Measurements from ENCODE around the gene NAPA. TPM values are rescaled to one million over a fixed set of nuclear protein-coding genes. Genes with fewer than 3 reads are reported as not detected.

Gene NAPA
- total RNA-seq, 4 donors from 2014 or later = 73.5 to 179 (median 90.9) TPM

DNA sequence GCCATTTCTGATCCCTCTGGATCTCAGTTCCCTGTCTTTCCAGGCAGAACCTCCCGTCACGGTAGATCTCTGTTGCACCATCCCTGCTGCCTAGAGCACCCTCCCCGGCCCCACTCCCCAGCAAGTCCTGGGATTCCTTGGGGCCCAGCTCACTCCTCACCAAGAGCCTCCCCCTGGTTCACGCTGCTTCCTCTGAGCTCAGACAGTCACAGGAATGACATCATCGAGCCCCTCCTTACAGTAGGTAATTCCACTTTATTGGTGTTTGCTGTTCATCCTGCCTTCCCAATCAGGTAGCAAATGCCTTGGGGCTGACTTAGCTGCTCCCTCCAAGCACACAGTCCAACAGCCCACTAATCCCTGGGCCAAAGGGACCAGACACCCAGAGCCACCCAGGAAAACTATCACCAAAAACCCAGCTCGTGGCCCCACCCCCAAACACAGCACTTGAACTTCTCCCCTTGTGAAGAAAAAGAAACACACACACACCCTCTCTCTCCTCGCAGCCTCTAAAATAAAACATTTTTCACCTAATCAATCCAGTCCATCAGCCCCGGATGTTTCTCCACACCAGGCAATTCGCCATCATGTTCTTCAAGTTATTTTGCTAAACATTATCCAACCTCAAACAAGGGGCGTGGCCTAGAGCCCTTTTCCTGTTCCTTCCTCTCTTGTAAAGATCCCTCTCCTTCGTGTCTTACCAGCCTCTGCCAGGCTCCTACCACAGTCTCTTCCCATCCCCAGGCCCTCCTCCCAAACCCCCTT lies 2.5 kb downstream of the NAPA start:
- TF ChIP-seq, protein P1, sequence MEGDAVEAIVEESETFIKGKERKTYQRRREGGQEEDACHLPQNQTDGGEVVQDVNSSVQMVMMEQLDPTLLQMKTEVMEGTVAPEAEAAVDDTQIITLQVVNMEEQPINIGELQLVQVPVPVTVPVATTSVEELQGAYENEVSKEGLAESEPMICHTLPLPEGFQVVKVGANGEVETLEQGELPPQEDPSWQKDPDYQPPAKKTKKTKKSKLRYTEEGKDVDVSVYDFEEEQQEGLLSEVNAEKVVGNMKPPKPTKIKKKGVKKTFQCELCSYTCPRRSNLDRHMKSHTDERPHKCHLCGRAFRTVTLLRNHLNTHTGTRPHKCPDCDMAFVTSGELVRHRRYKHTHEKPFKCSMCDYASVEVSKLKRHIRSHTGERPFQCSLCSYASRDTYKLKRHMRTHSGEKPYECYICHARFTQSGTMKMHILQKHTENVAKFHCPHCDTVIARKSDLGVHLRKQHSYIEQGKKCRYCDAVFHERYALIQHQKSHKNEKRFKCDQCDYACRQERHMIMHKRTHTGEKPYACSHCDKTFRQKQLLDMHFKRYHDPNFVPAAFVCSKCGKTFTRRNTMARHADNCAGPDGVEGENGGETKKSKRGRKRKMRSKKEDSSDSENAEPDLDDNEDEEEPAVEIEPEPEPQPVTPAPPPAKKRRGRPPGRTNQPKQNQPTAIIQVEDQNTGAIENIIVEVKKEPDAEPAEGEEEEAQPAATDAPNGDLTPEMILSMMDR (IDR thresholded peaks at IDR 0.05; ENCODE audit: low read depth) = no peak

DNA sequence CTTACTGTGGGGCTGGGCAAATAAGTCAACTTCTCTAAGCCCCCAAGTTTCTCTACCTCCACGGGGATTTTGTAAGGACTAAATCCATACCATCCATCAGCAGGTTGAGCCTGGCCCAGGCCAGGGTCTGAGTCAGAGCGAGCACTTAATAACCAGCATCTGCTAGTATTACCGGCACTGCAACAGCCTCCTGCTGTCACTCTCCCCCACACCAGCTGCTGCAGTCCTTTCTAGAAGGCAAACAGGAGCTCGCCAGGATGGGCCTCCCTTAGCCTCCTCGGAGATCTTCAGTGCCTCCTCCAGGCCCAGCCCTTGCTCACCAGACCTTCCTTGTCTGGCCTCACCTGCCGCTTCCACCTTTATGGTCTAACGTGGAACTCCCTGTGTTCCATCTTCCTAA lies 3.2 kb downstream of the NAPA start:
- TF ChIP-seq, protein P1 (IDR thresholded peaks at IDR 0.05; ENCODE audit: low read depth) = no peak

DNA sequence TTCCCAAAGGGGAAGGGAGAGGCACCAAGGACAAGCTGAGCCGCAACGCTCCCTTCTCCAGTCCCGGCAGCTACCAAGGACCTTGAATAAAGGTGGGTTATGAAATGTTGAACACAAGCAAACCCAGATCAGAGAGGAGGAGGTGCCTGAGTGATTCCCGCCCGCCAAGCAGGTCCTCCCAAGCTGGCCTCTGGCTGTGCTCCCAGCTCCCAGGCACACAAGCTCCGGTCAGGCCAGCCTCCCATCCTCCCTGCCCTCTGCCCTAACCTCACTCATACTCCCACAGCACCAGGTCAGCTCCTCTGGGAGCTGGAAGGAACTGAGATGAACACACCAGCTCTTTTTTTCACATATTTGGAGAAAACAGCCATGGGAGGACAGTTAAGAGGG lies 3.7 kb downstream of the NAPA start:
- TF ChIP-seq, protein P1 (IDR thresholded peaks at IDR 0.05; ENCODE audit: low read depth) = no peak

DNA sequence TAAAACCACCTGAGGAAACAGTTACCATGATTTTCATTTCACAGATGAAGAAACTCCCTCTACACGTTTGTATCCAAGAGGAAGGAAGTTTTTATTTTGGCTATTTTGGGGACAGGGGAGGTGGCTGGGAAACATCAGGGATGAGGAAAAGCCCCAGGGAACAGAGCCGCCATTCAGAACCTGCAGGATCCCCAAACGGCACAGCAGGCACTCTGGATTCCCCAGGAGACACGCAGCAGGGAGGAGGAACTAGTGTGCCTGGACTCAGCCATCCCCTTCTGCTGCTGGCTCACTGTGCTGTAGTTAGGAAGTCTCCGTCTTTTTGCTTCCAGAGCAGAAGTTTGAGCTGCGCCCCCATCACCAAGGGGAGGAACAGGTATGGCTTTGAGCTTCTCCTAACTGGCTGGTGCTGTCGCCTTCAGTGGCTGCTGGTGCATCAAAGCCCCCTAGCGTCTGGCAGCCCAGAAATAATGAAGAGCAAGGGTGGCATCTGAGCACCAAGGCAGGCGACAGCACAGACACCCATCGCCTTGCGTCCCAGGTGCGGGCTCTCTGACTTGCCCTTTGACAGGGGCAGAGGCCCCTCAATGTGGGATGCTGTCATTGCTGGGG lies 4.2 kb downstream of the NAPA start:
- TF ChIP-seq, protein P1 (IDR thresholded peaks at IDR 0.05; ENCODE audit: low read depth) = no peak

DNA sequence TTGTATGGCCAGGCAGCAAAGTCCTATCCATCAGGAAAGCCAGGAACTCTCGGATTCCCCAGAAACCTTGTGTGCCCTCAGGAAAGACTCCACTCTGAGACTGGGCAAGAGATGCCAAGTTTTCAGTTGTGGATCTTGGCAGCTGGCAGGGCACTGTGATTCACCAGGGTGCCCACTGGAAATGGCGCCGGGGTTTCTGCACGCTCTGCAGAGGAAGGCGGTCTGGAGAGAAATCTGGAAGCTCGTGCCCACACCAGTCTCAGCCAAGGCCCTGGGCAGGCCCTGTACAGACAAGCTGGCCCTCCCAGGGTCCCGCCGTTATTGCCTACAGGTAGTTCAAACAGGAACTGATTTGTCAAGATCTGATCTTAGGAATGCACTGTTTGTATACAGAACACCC lies 4.9 kb downstream of the NAPA start:
- TF ChIP-seq, protein P1 (IDR thresholded peaks at IDR 0.05; ENCODE audit: low read depth) = no peak

DNA sequence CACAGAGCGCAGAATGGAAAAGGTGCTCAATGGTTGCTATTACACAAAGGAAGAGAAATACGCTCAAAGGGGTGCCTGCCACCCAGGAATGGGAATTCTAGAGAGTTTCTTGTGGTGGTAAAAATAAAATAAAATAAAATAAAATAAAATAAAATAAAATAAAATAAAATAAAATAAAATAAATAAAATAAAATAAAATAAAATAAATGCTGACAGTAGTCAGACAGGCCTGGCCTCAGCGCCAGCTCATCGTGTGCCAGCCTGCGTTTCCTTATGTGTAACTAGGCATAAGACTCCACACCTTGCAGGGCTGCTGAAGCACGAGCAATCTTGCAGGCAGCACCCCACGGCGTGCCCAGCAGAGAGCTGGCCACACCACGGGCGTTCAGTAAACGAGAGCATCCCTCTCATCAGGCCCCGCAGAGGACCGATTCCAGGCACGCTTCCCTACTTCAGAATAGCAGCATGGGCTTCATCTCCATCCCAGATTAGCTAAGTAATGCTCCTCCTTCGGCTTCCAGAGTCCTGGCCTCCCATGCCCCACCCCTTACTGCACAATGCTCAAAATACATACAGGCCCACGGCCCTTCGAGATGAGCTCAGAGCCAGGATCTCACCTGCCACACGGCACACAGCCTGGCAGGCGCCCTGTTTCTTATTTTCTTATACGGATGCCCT lies 5.6 kb downstream of the NAPA start:
- TF ChIP-seq, protein P1 (IDR thresholded peaks at IDR 0.05; ENCODE audit: low read depth) = no peak

DNA sequence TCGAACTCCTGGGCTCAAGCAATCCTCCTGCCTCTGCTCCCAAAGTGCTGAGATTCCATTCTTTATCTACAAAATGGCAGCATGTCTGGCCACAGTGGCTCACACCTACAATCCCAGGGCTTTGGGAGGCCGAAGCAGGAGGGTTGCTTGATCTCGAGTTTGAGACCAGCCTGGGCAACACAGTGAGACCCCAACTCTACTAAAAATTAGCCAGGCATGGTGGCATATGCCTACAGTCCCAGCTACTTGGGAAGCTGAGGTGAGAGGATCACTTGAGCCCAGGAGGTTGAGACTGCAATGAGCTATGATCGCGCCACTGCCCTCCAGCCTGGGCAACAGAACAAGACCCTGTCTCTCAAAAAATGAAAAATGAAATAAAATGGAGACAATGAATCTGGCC lies 6.1 kb downstream of the NAPA start:
- TF ChIP-seq, protein P1 (IDR thresholded peaks at IDR 0.05; ENCODE audit: low read depth) = no peak

All from subcutaneous adipose tissue (tissue), 4 donors.